Activated CD8-positive, alpha-beta T cell treated with anti-CD3 and anti-CD28 coated beads, Interleukin-2, amount 10 ng/mL, durations not matched to agents 7 days and 5 days (primary cell): Measurements from ENCODE around the gene CDS1. TPM values are rescaled to one million over a fixed set of nuclear protein-coding genes. Genes with fewer than 3 reads are reported as not detected.
"Not testable (repeated sequence)": the region's sequence is repeated elsewhere in the genome, so short reads cannot be mapped to it uniquely, and the experiment has no call there.

ENCODE experiments used
- ATAC-seq: fragments of 150-1000 bp; cut with Tn5 transposase; one replicate; pipeline ENCODE4 v1.10.0; 2021; ENCODE audit warnings: moderate library complexity
- CTCF ChIA-PET: fragments of 350-600 bp; sonication (Branson Sonifier 250); formaldehyde crosslinking; loops from one replicate; lab custom pipeline; 2021; ENCODE audit warnings: antibody characterized with exemption; lab: Charles Lee
- POLR2A ChIA-PET: fragments of 350-600 bp; sonication (Branson Sonifier 250); formaldehyde crosslinking; loops from one replicate; lab custom pipeline; 2021; ENCODE audit warnings: antibody characterized with exemption; lab: Charles Lee
- DNase-seq: peaks from one replicate; pipeline ENCODE4 v3.0.0-alpha.2; 2020
- H3K27ac Mint-ChIP-seq: one replicate; pipeline ENCODE4 v1.8.0; 2021; ENCODE audit warnings: mild to moderate bottlenecking, mixed read lengths
- H3K27me3 Mint-ChIP-seq: one replicate; pipeline ENCODE4 v1.8.0; 2021; ENCODE audit warnings: low read depth, mixed read lengths
- H3K36me3 Mint-ChIP-seq: one replicate; pipeline ENCODE4 v1.8.0; 2021; ENCODE audit warnings: low read depth, mixed read lengths
- H3K4me1 Mint-ChIP-seq: one replicate; pipeline ENCODE4 v1.8.0; 2021; ENCODE audit warnings: low read depth, mixed read lengths
- H3K4me3 Mint-ChIP-seq: one replicate; pipeline ENCODE4 v1.8.0; 2021; ENCODE audit warnings: mild to moderate bottlenecking, mixed read lengths
- H3K9me3 Mint-ChIP-seq: one replicate; pipeline ENCODE4 v1.8.0; 2022; ENCODE audit warnings: mixed read lengths; ENCODE audit not compliant: insufficient read depth
- total RNA-seq, 2 experiments: library from RNA; stranded (reverse); gene quantifications; one replicate each; pipeline ENCODE4 v1.2.3, GENCODE V29; 2021

Gene CDS1
- total RNA-seq = not detected

DNA sequence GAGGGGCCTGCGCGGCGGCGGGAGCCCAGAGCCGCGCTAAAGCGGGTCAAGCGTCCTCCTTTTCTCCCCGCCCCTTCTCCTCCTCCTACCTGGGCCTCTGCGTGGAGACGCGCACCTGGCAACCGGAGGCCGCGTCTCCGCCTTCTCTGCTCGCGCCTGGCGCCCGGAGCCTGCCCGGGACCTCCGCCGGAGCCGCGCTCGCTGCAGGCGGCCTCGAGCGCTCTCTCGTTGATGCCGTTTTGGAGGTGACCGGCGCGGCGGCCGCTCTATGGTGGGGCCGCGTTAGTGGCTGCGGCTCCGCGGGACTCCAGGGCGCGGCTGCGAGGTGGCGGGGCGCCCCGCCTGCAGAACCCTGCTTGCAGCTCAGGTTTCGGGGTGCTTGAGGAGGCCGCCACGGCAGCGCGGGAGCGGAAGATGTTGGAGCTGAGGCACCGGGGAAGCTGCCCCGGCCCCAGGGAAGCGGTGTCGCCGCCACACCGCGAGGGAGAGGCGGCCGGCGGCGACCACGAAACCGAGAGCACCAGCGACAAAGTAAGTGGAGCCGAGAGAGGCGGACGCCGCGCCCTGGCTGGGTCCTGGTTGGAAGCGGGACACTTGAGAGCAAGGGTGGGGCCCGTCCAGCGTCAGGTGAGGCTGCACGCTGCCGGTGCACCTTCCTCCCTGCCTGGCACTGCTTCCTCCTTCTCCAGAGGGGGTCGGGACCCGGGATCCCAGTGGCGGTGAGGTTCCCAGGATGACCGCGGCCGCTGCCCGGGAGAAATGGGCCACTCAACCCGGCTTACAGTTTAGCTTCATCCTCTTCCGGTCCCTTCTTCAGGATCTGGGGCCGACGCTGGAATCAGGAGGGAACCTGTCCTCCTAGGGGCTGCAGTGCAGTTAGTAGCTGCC lies at the start of gene CDS1:
TSS of gene CDS1 (plus strand) at position 140 of the 888 bp plus-strand sequence. CDS start at position 415, 275 bp downstream.
- CTCF ChIA-PET = interaction anchor here (1.0 kb wide), 1 partner anchor 88 kb away, joined by 3 read pairs; no protein-coding TSS in a partner anchor
- POLR2A ChIA-PET = no interaction called here
- no peaks in the 10 kb centered on the region for H3K9me3 Mint-ChIP-seq
- H3K4me1 Mint-ChIP-seq = peaks cover 14% of the 10 kb centered on the region
- peaks cover 47% of the 10 kb centered on the region for H3K27me3 Mint-ChIP-seq
- H3K36me3 Mint-ChIP-seq = no peaks in the 10 kb centered on the region
- ATAC-seq = peak; percentile 74
- DNase-seq = peak; percentile 26
- peak within 1 kb of the TSS; percentile 63 for H3K4me3 Mint-ChIP-seq
- no peak within 1 kb of the TSS for H3K27ac Mint-ChIP-seq

DNA sequence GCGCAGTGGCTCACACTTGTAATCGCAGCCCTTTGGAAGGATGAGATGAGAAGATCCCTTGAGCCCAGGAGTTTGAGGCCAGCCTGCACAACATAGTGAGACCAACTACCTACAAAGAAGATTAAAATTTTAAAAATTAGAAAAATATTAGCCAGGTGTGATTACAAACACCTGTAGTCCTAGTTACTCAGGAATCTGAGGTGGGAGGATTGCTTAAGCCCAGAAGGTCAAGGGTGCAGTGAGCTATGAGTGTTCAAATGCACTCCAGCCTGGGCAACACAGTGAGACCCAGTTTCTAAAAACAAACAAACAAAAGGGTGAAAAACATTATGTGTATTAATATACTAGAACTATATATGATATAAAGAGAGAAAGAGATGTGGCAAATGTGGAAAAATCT lies 47.0 kb upstream of the CDS1 start:
- H3K27me3 Mint-ChIP-seq = no peaks in the 10 kb centered on the region
- no peak overlapping the region for H3K4me3 Mint-ChIP-seq
- H3K4me1 Mint-ChIP-seq = no peaks in the 10 kb centered on the region
- no peak overlapping the region for H3K27ac Mint-ChIP-seq
- no peak for DNase-seq
- no peak for ATAC-seq
- no peaks in the 10 kb centered on the region for H3K9me3 Mint-ChIP-seq
- ChIA-PET POLR2A (interaction anchor here (0.6 kb wide), 1 partner anchor 61 kb away, joined by 3 read pairs; no protein-coding TSS in a partner anchor), CTCF (no interaction called here)
- no peaks in the 10 kb centered on the region for H3K36me3 Mint-ChIP-seq

DNA sequence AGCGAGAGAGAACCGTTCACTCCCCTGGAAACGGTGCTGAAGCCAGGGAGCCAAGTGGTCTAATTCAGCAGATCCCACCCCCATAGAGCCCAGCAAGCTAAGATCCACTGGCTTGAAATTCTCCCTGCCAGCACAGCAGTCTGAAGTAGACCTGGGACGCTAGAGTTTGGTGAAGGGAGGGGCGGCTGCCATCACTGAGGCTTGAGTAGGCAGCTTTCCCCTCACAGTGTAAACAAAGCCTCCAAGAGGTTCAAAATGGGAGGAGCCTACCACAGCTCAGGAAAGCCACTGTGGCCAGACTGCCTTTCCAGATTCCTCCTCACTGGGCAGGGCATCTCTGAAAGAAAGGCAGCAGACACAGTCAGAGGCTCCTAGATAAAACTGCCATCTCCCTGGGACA lies 37.8 kb upstream of the CDS1 start:
- Mint-ChIP-seq H3K27ac (no peak overlapping the region), H3K4me3 (no peak overlapping the region), H3K9me3 (no peaks in the 10 kb centered on the region), H3K36me3 (no peaks in the 10 kb centered on the region), H3K27me3 (no peaks in the 10 kb centered on the region), H3K4me1 (no peaks in the 10 kb centered on the region)
- CTCF ChIA-PET = no interaction called here
- no peak for ATAC-seq
- POLR2A ChIA-PET = no interaction called here
- DNase-seq = no peak

DNA sequence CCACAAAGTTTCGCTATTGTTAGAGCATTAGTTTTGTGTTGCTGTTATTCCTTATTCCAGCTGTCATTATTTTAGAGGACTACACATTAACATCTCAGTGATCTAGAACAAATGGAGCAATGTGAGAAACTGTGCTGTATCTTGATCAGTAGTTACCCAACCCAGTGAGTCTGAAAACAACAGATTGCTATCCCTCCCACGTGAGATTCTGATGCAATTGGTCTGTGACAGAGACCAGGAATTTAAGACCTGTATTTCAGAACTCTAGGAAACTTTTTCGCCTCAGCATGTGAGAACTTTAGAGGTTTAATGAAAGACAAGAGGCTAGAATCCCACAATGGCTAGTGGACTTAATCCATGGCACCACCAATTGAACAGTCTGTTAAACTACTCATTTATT lies 35.7 kb upstream of the CDS1 start:
- no peaks in the 10 kb centered on the region for H3K27me3 Mint-ChIP-seq
- CTCF ChIA-PET = interaction anchor here (0.9 kb wide), 1 partner anchor 16 kb away, joined by 3 read pairs; no protein-coding TSS in a partner anchor
- no peaks in the 10 kb centered on the region for H3K4me1 Mint-ChIP-seq
- no peak overlapping the region for H3K27ac Mint-ChIP-seq
- DNase-seq = no peak
- no peaks in the 10 kb centered on the region for H3K36me3 Mint-ChIP-seq
- no peak for ATAC-seq
- no peaks in the 10 kb centered on the region for H3K9me3 Mint-ChIP-seq
- POLR2A ChIA-PET = no interaction called here
- H3K4me3 Mint-ChIP-seq = no peak overlapping the region

DNA sequence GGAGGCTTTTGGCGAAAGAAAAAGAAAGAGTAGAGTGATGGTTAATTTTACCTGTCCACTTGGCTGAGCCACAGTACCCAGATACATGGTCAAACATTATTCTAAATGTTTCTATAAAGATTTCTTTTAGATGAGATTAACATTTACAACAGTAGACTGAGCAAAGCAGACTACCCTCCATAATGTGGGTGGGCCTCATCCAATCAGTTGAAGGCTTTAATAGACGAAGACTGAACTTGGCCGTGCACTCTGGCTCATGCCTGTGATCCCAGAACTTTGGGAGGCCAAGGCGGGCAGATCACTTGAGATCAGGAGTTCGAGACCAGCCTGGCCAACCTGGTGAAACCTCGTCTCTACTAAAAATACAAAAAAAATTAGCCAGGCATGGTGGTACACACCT lies 33.7 kb upstream of the CDS1 start:
- ATAC-seq, H3K27ac Mint-ChIP-seq, DNase-seq, H3K36me3 Mint-ChIP-seq, H3K27me3 Mint-ChIP-seq, H3K9me3 Mint-ChIP-seq, POLR2A ChIA-PET, H3K4me3 Mint-ChIP-seq, CTCF ChIA-PET, H3K4me1 Mint-ChIP-seq: not testable (repeated sequence)

DNA sequence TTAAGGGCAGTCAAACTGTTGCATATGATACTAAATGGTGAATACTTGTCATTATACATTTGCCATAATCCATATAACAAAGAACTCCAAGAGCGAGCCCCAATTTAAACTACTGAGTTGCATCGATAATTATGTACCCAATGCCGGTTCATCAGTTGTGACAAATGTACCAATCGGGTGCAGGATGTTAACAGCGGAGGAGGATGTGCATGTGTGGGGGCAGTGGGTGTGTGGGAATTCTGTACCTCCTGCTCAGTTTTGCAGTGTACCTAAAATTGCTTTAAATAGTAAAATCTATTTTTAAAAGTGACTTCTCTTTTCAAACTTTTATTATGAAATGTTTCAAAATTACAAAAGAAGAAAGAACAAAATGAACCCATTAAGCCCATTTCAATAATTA lies 20.8 kb upstream of the CDS1 start:
- no peak for DNase-seq
- ChIA-PET CTCF (no interaction called here), POLR2A (no interaction called here)
- no peak overlapping the region for H3K27ac Mint-ChIP-seq
- H3K9me3 Mint-ChIP-seq = no peaks in the 10 kb centered on the region
- H3K36me3 Mint-ChIP-seq = no peaks in the 10 kb centered on the region
- ATAC-seq = no peak
- H3K27me3 Mint-ChIP-seq = peaks cover 4% of the 10 kb centered on the region
- H3K4me1 Mint-ChIP-seq = no peaks in the 10 kb centered on the region
- no peak overlapping the region for H3K4me3 Mint-ChIP-seq

DNA sequence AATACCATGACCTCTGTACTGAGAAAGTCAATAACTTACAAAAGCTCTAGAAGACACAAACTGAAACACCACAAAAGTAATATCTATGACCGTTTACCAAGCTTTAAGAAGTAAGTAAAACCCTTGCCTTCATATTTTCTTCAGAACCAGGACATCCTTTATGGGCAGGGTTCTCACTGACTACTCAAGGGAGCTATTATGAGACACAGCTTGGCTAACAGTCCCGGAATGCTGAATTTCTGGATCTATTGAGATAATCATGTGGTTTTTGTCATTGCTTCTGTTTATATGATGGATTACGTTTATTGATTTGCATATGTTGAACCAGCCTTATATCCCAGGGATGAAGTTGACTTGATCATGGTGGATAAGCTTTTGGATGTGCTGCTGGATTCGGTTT lies 19.9 kb upstream of the CDS1 start:
- Mint-ChIP-seq H3K27me3 (peaks cover 4% of the 10 kb centered on the region), H3K27ac (no peak overlapping the region), H3K4me3 (no peak overlapping the region), H3K4me1 (no peaks in the 10 kb centered on the region), H3K36me3 (no peaks in the 10 kb centered on the region), H3K9me3 (no peaks in the 10 kb centered on the region)
- ChIA-PET POLR2A (no interaction called here), CTCF (interaction anchor here (0.7 kb wide), 1 partner anchor 15 kb away, joined by 3 read pairs; no protein-coding TSS in a partner anchor)
- DNase-seq (no peak), ATAC-seq (no peak)

DNA sequence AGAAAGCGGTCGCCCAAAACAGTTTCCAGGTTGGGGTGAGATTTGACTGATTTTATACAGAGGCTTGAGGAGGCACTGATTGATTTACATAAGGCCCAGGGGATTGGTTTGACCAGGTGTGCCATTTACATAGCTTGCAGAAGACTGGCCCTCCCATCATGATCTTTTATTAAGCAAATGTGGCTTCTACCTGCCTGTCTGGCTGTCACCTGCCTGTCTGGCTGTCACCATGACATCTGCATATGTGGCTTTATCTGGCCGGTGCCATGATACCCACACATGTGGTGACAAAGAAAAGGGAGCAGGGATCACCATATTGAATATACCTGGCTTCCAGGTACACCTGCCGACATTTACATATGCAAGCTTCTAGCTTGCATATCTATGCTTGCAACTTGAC lies 17.0 kb upstream of the CDS1 start:
- Mint-ChIP-seq H3K4me3 (no peak overlapping the region), H3K4me1 (no peaks in the 10 kb centered on the region), H3K9me3 (no peaks in the 10 kb centered on the region), H3K36me3 (no peaks in the 10 kb centered on the region), H3K27me3 (peaks cover 13% of the 10 kb centered on the region), H3K27ac (no peak overlapping the region)
- CTCF ChIA-PET = no interaction called here
- POLR2A ChIA-PET = no interaction called here
- DNase-seq = no peak
- ATAC-seq = no peak

DNA sequence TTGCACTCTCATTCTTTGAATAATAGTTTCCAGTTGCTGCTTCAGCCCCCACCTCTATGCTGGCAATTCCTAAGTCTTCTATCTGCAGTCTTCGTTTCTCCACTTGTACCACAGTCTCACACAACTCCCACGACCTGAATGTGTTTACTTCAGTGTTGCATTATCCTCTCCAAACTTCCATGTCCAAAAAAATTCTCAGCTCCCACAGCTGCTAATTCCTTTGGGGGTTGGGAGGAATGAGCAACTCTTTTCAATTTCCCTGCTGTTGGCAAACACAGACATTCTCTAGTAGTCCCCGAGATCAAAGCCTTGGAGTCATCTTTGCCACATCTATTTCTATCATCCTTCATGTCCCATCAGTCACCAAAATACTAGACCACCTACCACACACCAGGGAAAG lies 14.4 kb upstream of the CDS1 start:
- ChIA-PET POLR2A (no interaction called here), CTCF (no interaction called here)
- no peaks in the 10 kb centered on the region for H3K36me3 Mint-ChIP-seq
- no peak for ATAC-seq
- H3K27ac Mint-ChIP-seq = no peak overlapping the region
- no peak for DNase-seq
- H3K27me3 Mint-ChIP-seq = peaks cover 9% of the 10 kb centered on the region
- H3K4me1 Mint-ChIP-seq = peaks cover under 1% of the 10 kb centered on the region
- H3K4me3 Mint-ChIP-seq = no peak overlapping the region
- no peaks in the 10 kb centered on the region for H3K9me3 Mint-ChIP-seq

DNA sequence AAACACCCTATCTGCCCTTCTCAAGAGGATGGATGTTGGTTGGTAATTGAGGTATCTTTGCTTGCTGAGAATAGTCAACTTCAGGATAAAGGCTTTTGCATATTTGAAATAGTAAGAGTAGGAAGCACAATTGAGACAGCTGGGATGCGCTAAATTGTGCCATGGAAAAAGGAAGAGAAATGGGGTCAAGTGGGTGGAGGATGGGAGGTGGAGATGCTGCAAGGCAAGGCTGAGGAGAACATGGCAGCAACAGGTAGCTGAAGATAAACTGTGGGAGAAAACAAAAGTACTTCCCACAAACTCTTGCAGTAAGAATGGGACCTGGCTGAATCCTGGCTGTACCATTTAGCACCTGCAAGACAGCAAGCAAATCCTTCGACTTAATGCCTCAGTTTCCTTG lies 13.9 kb upstream of the CDS1 start:
- ChIA-PET POLR2A (no interaction called here), CTCF (no interaction called here)
- ATAC-seq = no peak
- Mint-ChIP-seq H3K4me1 (peaks cover 2% of the 10 kb centered on the region), H3K4me3 (no peak overlapping the region), H3K27me3 (peaks cover 9% of the 10 kb centered on the region), H3K9me3 (no peaks in the 10 kb centered on the region), H3K36me3 (no peaks in the 10 kb centered on the region), H3K27ac (no peak overlapping the region)
- no peak for DNase-seq

DNA sequence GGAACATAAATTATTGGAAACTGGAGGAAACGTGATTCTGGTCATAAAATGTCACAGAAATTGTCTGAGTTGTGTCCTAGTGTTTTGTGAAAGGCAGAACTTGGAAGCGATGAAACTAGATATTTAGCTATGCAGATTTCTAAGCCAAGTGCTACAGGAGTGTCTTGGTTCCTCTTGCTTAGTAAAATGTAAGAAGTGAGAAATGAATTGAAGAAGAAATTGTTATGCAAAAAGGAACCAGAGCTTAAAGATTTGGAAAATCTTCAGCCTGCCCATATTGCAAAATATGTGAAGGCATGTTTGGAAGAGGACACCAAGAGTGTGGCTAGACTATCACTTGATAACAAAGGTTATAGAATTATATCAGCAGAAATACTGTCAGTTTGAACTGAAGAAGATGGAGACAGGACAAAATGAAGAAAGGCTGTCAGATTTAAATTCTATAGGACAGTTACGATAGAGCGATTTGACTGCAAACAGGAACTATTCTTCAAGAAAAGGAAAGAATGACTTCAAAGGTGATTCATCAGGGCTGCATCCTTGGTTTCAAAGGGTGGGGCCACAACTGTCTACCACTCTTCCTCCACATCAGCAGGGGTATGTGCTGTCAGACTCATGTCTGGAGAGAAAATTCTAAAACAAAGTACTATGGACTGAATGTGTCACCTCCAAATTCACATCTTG lies 9.4 kb upstream of the CDS1 start:
- Mint-ChIP-seq H3K4me1 (peaks cover 2% of the 10 kb centered on the region), H3K4me3 (no peak overlapping the region), H3K9me3 (no peaks in the 10 kb centered on the region), H3K36me3 (no peaks in the 10 kb centered on the region), H3K27ac (no peak overlapping the region), H3K27me3 (peaks cover 6% of the 10 kb centered on the region)
- no peak for ATAC-seq
- ChIA-PET POLR2A (no interaction called here), CTCF (no interaction called here)
- DNase-seq = no peak

DNA sequence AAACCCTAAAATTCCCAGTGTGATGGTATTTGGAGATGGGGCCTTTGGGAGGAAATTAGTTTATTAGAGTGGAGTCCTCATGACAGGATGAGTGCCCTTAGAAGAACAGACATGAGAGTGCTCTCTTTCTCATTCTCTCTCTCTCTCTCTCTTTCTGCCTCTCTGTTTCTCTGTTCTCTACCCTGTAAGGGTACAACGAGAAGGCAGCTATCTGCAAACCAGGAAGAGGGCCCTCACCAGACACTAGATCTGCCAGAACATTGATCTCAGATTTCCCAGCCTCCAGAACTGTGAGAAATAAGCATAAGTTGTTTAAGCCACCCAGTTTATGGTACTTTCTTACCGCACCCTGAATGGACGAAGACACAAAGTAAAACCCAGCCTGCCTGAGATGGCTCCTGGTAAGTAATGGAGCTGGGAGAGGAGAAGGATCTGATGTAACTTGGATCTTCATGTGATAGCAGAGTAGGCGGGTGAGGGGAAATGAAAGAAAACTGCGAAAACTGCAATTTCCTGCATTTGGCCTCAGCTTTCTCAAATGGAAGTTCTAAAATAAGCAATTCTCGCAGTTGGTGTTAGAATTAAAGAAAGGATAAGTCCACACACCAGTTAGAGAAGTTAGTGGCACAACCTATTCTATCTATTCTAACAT lies 8.7 kb upstream of the CDS1 start:
- Mint-ChIP-seq H3K27me3 (peaks cover 5% of the 10 kb centered on the region), H3K4me1 (peaks cover 2% of the 10 kb centered on the region), H3K27ac (no peak overlapping the region), H3K4me3 (no peak overlapping the region), H3K9me3 (no peaks in the 10 kb centered on the region), H3K36me3 (no peaks in the 10 kb centered on the region)
- ATAC-seq = no peak
- POLR2A ChIA-PET = no interaction called here
- CTCF ChIA-PET = no interaction called here
- no peak for DNase-seq
